Hindlimb muscle (tissue), 1 donor: ENCODE results near the gene C3orf20. TPM values are rescaled to one million over a fixed set of nuclear protein-coding genes. Genes with fewer than 3 reads are reported as not detected.

Source experiments
- DNase-seq: peaks from one replicate; pipeline ENCODE4 v3.0.0-alpha.2; 2013
- polyA plus RNA-seq: library from polyadenylated mRNA; unstranded; fragments of 120-200 nt; gene quantifications from one replicate; pipeline ENCODE4 v1.2.1, GENCODE V29; 2013; ENCODE audit not compliant: insufficient read length

Gene C3orf20
- polyA plus RNA-seq, 1 donor, result 0.08 TPM

DNA sequence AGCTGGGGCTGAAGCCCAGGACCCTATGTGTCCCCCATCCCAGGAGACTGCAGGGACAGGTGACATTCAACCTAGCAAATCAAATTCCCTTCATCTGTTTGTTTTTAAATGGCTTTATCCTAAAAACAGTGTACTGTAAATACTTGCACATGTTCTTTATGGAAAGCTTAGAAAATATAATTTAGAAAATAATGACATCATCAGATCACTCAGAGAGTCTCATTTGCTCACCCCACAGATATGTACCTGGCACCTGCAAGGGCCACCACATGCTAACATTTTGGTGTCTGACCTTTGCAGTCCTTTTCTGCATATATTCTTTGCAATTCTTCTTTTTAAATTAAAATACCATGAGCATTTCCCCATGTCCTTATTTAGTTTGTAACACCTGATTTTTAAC is 85.2 kb downstream of the C3orf20 start:
- no peak for DNase-seq

DNA sequence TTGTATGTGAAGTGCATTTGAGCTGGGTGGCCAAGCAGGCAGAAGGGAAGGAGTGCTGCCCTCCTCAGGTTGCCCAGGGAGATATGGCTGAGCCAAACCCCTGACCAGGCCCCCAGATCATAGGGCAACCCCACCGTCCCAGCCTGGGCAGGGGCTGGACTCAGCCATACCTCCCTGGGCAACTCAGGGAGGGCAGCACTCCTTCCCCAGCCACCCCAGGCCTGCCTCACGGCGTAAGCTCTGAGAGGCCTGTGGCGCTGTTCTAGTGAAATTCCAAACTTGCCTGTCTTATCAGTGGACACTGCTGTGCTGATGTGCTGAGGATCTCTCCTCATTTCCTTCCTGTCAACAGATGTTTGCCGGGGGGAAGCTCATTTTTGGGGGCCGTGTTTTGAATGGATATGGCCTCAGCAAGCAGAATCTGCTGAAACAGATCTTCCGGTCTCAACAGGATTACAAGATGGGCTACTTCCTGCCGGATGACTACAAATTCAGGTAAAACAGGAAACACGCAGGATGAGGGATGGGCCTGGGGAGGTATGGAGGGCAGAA is 86.3 kb downstream of the C3orf20 start:
- DNase-seq, result no peak

DNA sequence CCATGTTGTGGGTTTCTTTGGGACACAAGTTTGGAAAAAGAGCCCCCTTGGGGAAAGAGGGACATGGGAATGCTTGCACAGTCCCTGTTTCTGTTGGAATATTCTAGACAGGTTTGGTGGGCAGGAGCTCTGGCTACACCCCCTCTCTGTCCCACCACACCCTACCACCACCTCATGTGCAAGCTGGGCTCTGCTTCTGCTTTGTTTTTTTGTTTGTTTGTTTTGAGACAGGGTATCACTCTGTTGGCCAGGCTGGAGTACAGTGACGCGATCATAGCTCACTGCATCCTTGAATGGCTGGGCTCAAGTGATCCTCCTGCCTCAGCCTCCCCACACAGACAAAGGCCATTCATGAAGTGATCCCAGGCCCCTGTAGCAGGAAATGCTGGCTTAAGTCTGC is 86.9 kb downstream of the C3orf20 start:
- DNase-seq, result no peak

DNA sequence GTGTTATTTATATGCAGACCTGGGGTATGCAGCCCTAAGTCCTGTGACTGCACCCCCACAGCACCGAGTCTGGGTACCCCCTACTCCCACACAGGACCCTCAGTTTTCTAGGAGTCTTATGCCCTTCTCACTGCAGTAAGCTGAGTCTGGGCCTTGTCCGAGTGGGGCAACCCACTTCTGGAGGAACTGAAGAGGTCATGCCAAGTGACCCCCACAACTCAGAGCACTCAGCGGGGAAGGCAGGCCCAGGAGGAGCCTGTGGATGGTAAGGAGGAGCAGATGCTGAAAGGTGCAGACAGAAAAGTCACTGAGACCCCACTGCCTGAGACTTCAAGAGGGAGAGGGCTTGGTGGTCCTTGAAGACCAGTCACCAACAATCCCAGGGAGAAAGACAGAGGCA is 87.8 kb downstream of the C3orf20 start:
- DNase-seq, result no peak

DNA sequence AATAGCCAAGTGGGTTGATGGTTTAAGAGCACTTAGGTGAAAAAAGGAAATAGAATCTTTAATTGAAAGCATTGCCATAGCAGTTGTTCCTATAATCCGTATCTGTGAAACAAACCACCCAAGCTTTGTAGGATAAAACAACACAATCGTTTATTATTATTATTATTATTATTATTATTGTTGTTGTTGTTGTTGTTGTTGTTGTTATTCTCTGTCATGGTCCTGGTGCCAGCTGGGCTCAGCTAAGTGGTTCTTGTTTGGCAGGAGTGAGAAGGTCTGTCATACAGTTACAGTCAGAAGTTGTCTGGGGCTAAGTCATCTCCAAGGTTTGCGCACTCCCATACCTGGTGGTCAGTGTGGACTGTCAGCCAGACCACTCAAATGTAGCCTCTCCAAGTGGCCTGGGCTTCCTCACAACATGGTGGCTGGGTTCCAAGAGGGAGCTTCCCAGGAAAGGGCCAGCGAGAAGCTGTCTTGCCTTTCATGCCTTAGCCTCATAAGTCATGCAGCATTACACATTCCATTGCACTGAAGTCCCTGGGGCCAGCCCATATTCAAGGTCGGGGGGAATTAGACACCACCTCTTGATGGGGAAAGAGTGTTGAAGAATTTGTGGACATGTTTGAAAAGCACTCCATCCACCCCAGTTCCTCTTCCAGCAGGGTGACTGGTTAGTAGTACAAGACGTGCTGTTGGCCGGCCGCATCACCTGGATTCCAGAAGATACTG is 89.6 kb downstream of the C3orf20 start:
- no peak for DNase-seq

DNA sequence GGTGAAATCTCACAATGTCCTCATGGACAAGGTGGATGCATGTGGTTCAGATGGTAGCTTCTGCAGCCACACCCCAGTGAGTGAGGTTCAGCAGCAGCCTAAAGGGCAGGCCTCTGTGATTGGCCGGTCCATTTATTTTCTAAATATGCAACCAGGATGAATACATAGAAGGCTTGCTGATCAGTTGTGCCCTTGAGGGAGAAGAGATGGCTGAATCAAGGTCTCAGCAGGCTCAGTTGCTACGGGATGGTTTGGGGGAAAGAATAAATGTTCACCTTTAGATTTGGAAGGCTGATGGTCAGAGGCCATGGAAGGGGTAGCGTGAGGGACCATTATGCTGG is 90.1 kb downstream of the C3orf20 start:
- no peak for DNase-seq

DNA sequence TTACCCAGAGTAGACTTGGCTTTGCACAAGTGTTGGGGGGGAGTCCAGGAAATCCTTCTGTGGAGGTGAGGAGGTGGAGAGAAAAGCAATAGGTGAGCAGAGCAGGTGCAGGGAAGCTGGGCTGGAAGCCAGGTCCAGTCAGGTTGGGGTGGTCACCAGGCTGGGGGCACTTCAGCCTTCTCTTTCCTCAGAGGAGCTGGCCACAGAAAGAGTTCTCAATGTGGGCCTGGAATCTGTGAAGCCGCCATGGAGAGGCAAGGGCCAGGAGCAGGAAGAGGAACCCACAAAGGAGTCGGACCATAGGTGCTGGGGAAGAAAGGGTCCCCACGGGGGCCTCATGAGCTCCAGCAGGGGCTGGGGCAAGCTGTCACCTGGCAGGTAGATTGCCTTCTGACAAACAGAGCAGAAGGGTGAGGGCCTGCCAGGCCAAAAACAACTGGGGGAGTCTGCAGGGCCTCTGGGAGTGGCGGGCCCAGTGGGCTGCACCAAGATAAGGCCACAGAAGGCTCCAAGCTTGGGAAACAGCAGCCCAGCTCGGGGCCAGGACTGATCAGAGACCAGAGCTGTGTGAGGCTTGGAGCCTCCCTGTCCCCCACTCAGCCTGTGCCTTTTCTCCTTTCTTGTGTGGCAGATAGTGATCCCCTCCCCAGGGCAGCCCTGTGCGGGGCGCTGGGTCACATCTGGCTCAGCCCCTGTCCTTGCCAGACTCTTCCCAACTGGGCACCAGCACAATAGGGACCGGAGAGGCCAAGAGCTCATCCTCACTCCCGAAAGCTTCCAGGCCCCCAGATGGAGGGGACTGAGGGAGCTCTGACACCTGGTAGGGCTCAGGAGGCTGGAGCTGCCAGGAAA is 90.9 kb downstream of the C3orf20 start:
- no peak for DNase-seq

DNA sequence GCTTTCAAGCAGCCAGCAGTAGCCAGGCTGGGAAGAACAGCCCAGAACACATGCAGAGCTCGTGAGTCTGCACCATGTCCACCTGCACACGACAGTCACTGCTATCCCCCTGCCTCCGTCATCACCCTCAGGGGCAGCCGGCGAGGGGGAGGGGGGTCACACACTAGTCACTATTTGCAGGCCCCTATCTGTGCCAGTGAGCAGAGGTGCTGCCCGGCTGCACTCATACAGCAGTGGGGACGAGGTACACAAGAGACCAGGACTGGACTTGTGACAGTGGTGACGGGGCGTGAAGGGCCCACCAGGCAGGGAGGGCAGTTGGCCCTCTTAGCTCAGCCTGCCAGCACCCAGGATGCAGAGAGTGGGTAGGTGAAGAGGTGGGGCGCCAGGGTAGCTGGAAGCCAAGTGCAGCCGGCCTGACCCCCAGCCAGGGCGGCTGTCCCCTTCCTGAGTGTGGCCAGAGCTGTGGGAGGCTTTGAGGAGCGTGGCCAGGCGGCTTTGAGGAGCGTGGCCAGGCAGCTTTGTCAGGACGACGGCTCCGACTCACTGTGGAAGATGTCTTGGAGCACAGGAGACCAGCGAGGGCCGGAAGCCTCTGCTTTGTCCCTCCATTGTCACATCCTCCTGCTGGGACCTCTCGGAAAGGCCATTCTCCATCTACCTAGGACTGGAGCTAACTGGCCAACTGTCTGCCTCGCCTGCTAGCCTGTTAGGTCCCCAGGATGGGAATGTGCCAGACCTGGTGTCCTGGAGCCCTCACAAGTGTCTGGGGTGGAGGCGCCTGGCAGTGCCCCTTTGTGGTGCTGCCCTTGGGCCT is 91.7 kb downstream of the C3orf20 start:
- no peak for DNase-seq

DNA sequence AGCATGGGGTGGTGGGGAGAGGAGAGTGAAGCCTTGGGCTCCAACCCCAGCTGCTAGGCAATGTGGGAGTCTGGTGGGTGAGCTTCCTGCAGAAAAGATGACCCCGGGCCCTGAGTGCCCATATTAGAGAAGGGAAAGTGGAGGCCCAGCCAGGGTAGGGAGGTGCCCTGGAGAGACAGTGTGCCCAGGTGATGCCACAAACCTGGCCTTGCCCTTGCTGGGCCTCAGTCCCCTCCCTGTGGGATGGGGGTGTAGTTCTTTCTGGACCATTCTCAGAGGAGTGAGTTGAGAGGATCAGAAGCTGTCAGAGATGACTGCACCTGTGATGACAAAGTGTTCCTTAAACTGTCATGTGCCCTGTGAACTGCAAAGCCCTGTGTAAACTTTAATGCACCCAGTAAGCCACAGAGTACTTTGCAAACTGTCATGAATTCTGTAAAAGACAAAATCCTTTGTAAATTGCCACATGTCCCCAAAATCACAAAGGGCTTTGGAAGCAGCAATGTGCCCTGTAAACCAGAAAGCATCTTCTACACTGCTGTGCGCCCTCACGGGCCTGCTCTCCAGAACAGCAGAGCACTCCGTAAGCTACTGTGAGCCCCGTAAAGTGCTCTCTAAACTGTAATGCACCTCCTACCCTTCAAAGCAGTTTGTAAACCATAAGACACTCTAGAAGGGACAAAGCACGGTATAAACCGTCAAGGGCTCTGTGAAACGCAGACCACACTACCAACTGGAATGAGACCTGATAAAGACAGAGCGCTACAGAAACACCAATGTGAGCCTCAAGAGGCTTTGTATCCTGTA is 92.5 kb downstream of the C3orf20 start:
- no peak for DNase-seq

DNA sequence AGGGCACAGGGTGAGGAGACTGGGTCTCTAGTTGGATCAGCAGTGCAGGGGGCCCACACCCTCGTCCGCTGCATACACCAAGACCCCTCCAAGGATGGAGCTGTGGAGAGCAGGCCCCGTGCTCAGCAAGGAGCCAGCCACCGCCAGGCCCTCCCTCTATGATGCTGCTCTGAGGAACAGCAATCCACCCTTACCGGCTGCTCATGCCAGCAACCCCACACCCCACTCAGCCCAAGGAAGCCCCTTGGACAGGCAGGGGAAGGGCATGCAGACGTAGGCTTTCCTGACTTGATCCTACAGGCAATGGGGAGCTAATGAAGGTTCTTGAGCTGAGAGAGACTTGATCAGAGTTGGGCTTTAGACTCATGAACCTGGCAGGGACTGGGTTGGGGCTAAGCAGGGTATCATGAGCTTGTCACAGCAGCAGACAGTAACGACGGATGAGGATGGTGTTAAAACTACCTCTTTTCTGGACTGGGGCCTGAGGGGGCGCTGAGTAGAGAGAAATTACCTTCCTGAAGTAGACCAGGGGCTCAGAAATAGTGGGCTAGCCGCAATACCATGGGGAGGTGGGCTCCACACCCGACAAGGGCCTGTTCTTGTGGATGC is 93.3 kb downstream of the C3orf20 start:
- DNase-seq, result no peak

DNA sequence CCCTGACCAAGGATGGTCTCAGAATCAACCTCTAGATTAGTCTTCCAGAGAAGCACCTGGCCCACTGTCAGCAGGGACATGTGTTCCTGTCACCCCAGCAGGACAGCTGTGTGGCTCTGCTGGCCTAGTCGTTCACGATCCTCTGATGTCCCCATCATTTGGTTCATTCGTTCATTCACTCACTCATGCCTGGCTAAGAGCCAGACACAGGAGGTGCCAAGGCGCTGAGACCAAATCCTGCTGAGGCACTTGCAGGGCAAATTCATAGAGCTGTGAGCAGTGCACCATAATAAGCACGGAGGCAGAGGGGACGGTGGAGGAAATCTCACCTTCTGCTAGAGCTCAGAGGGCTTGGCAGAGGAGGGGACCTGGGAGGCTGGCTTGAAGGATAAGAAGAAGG is 93.9 kb downstream of the C3orf20 start:
- DNase-seq, result no peak

DNA sequence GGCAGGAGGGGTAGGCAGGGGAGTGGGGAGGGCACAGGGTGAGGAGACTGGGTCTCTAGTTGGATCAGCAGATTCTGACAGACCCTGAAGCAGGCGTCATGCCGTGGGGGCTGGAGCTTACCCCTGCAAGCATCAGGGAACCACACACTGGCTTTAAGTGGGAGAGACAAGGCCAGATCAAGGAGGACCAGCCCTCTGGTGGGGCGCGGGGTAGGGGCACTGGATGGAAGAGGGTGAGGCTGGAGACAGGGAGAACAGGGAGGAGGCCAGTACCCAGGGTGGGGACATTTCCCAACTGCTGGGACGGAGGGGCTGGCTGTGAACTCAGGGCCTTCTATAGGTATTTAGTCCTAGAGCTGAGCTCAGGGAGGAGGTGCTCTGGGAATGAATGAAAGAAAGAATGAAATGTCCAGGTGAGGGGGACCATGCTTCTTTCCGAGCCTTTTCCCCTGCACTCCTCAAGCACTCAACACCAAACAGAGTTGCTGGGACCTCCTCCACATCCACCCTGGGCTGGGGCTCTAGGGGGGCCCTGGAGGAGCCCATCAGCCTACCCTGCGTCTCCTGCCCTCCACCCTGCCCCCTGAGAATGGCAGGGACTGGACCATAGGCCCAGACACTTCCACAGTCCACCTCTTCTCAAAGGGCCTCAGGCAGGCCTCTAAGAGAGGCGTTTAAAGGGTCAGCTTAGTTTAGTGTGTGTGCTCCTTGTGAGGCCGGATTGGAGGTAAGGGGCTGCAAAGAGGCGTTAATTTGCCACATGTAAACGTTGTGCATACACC is 94.8 kb downstream of the C3orf20 start:
- DNase-seq, result no peak

DNA sequence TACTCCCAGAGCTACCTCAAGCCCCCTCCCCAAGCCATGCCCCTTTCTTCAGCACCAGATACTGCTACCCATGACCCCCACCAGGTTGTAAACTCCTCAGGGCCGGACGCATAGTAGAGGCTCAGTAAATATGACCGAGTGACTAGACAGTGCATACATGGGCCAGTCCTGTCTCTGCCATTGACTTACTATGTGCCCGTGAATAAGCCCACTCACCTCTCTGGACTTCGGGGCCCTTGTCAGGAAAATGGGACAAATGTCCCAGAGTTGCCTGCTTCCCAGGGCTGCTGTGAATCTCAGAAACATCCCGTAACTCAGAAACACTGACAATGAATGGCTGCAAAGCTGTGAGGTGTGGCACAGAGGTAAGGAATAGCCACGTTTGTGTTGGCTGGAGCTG is 95.7 kb downstream of the C3orf20 start:
- no peak for DNase-seq

DNA sequence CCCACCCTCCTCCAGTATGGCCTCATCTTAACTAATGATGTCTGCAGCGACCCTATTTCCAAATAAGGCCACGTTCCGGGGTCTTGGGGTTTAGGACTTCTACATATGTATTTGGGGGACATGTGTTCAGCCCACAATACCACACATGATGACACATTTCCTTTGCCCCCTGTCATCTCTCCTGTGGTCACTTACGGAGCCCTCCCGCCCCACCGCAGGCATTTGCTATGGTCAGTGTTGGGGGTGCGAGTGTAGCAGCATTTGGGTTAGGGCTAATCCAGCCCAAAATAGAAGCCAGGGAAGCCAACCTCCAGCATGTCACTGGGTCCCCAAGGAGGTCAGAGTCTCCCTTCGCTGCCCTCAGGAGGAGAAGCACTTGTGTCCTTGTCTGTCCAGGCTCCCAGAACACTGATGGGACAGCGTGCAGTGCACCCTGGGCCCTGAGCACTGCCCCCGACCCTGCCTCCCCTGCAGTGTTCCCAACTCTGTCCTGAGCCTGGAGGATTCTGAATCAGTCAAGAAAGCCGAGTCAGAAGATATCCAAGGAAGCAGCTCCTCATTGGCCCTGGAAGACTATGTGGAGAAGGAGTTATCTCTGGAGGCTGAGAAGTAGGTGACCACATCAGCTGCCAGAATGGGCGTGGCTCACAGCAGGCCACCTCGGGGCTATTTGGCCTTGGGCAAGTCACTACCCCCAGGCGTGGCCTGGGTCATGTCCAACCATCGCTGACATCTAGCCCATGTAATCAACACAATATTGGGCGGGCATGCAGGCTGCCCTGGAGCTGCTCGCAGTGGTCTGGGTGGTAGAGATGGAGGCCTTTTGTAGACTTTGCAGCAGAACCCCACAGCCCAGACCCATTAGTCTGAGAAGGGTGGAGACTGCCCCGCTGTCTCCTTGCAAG is 96.9 kb downstream of the C3orf20 start:
- DNase-seq, result no peak

DNA sequence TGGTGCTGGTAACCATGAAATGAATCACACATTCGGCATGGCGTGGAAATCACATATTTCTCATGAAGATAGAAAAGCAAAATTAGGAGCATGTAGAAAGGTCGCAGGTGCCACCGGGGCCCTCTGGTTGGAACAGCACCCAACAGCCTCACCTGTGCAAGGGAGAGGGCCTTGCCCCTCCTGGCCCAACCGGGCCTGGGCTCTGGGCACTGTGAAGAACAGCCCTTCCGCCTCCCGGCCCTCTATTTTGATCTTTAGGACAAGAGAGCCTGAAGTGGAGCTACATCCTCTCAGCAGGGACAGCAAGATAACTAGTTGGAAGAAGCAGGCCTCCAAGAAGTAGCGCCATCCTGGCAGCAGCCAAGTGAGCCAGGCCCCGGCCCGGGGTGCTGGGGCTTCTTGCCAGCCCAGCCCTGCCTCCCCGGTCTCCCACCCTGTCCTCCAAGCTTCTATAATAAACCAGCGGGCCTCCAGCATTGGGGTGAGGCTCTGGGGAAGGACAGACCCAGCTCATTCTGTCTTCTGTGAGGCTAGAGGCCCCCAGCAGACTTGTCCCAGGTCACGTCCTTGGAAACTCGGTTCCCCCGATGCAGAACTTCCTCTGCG is 97.7 kb downstream of the C3orf20 start:
- DNase-seq, result no peak

DNA sequence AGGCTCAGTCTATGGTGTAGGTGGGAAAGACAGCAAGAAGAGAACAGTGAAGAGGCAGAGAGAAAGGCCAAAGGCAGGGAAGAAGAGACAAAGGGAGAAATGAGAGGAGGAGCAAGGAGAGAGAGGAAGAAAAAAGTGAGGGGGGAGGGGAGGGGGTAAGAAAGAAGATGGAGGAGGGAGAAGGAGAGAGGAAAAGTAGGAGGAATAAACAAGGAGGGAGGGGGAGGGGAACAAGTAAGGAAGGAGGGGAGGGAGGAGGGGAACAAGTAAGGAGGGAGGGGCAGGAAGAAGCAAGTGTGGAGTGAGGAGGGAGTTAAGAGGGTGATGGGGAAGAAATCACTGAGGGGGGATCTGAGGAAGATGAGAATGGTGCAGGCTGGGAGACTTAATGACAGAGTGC is 98.3 kb downstream of the C3orf20 start:
- DNase-seq, result no peak

DNA sequence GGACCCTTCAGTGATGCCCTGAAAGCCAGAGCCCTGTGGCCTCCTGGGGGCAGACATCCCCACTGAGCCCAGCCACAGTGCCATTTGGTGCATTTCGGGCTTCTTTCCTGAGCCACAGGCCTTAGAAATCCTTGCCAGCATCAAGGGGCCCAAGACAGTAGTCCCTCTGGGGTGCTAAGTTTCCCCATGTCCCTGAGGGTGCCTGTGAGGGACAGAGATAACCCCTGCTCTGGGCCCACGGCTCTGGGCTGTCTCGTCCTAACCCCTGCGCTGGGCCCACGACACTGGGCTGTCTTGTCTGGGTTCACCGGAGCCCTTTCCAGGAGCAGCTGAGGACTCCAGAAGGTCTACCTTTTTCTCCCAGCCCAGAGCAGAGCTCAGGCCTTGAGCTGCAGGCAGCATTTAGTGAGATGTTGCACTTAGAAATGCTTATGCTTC is 98.8 kb downstream of the C3orf20 start:
- no peak for DNase-seq

DNA sequence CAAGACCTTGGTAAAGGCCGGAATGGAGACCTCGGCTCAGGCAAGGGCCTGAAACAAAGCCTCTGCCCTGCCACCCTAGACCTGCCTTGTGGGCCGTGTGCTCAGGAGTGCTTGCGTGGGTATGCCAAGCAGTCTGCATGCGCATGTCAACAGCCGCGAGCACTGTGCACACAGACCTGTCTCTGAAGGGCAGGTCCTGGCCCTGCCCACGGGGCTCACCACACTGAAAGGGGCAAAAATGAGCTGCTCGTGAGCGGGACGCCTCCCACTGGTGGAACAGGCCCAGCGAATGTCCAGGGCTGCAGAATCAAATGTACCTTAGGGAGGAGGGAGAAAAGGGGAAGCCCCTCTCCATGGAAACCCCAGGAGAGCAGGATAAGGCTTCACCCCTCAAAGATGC is 99.5 kb downstream of the C3orf20 start:
- DNase-seq, result no peak

DNA sequence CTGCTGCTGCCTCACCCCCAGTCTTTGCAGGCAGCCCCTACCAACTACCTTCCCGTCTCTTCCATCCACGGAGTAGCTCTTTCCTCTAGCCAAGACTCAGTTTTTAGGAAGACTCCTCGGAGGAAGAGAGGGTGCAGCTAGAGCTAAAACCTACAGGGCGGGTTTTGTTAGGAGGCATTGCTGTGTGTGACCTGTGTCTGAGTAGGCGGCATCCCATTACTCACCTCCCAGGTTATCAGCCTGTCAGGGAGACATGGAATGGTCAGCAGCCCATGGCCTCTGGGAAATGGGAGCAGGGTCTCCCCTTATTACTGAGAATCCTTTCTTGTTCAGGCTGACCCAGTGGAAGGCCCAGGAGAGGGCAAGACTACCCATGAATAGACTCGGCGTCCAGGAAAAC is 100.1 kb downstream of the C3orf20 start:
- no peak for DNase-seq
